ENCODE data around the gene PREX1. TPM values are rescaled to one million over a fixed set of nuclear protein-coding genes. Genes with fewer than 3 reads are reported as not detected.

The PREX1 gene
- polyA plus RNA-seq, 1 of the 3 experiments (the other 2 are of a cell fraction) = 5.3 TPM

- no peak for TF ChIP-seq USF2 (IDR thresholded peaks at IDR 0.05; ENCODE audit: borderline replicate concordance, low read depth, low read length)
- TF ChIP-seq MXI1 (IDR thresholded peaks at IDR 0.05; ENCODE audit: low read depth, low read length) = no peak
- TF ChIP-seq REST (IDR thresholded peaks at IDR 0.05; ENCODE audit: low read depth, low read length) = no peak
- no peak for TF ChIP-seq CHD2 (IDR thresholded peaks at IDR 0.05; ENCODE audit: low read length, partially characterized antibody)
- no peak for TF ChIP-seq FOXJ3 (CRISPR knock-in tag; IDR thresholded peaks at IDR 0.05)
- no peak for TF ChIP-seq GABPA (IDR thresholded peaks at IDR 0.05; ENCODE audit: low read depth)
- TF ChIP-seq TCF12 (IDR thresholded peaks at IDR 0.05) = no peak
- TF ChIP-seq TAF1 (IDR thresholded peaks at IDR 0.05; ENCODE audit: borderline replicate concordance, low read depth, low read length) = no peak
- TF ChIP-seq POLR2AphosphoS5 (IDR thresholded peaks at IDR 0.05; ENCODE audit: low read depth, low read length) = no peak
Observed at GRCh38 chr20:48667481-48667880, 160.3 kb downstream of the PREX1 start (continued).

GRCh38 chr20:48665785-48666184, 162.0 kb downstream of the PREX1 start:
- Histone ChIP-seq H3K27ac (ENCODE audit: low read depth in 2 of 2, low read length in 1 of 2) (no peak overlapping the region), H4K20me1 (ENCODE audit: insufficient read depth) (no peaks in the 10 kb centered on the region), H3K9ac (no peak overlapping the region), H3K9me3 (no peaks in the 10 kb centered on the region), H3F3A (replicated peaks; ENCODE audit: insufficient read depth) (peaks cover 3% of the 10 kb centered on the region), H3K4me3 (ENCODE audit: low read depth in 2 of 2, low read length in 1 of 2) (no peak overlapping the region), H3K79me2 (ENCODE audit: insufficient read depth) (no peaks in the 10 kb centered on the region), H2AFZ (ENCODE audit: low read depth) (no peak overlapping the region), H3K4me1 (ENCODE audit: control insufficient read depth in 1 of 2, insufficient read depth in 2 of 2, low read depth in 1 of 2, low read length in 1 of 2) (peaks cover 0 to 19% of the 10 kb centered on the region in 2 experiments; a peak in 1 of 4 replicates), H3K36me3 (replicated peaks in 1 of 2; ENCODE audit: control insufficient read depth in 1 of 2, insufficient read depth in 2 of 2, low read length in 1 of 2) (no peaks in the 10 kb centered on the region), H3K9me2 (no peaks in the 10 kb centered on the region), H3K27me3 (ENCODE audit: insufficient read depth) (no peaks in the 10 kb centered on the region), H3K4me2 (no peak overlapping the region)
- 84% methylated on average over 7 of the region's 8 CpGs for WGBS (ENCODE audit: low lambda C conversion rate)
- CTCF ChIA-PET = no interaction called here
- POLR2A ChIA-PET = no interaction called here
- TF ChIP-seq MAX (IDR thresholded peaks at IDR 0.05; ENCODE audit: low read depth) (no peak), TEAD4 (IDR thresholded peaks at IDR 0.05; ENCODE audit: borderline replicate concordance, insufficient read depth) (no peak), YY1 (IDR thresholded peaks at IDR 0.05; ENCODE audit: low read depth) (no peak), RFX5 (IDR thresholded peaks at IDR 0.05; ENCODE audit: low read length) (no peak), EZH2phosphoT487 (IDR thresholded peaks at IDR 0.05; ENCODE audit: borderline replicate concordance, low read depth) (no peak)
- DNase-seq = no peak
